Measurements from ENCODE around the gene OSBPL7.

DNA sequence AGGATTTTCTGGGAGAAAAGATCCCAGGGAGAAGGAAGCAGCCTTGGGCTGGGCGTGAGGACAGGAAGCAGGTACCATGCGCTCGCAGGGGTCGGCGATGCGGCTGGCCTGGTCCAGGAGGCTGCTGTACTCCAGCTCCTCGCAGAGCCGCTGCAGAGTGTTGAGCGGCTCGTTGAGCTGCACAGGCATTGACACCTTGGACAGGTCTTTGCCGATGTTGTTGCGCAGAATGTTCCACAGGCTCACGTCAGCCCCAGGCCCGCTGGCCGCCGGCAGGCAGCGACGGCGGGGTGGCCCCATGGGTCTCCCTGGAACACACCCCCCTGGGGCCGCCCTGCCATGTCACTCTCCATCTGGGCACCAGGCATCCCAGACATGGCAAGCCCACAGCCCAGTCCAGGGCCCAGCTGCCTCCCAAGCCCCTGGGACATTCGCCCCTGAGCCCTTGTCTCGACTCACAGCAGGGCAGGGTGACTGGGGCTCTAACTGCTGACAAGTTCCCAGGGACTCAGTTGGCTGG lies 8.0 kb downstream of the OSBPL7 start:
- TF ChIP-seq FOSL2 (IDR thresholded peaks at IDR 0.05) (no peak), FOSL2 (CRISPR knock-in tag; IDR thresholded peaks at IDR 0.05) (no peak), CTCF (IDR thresholded peaks at IDR 0.05) (no peak), EP300 (IDR thresholded peaks at IDR 0.05) (no peak), POLR2A (IDR thresholded peaks at IDR 0.05; ENCODE audit: low read length) (no peak)
